ENCODE data around the gene PIF1.

Gene PIF1

DNA sequence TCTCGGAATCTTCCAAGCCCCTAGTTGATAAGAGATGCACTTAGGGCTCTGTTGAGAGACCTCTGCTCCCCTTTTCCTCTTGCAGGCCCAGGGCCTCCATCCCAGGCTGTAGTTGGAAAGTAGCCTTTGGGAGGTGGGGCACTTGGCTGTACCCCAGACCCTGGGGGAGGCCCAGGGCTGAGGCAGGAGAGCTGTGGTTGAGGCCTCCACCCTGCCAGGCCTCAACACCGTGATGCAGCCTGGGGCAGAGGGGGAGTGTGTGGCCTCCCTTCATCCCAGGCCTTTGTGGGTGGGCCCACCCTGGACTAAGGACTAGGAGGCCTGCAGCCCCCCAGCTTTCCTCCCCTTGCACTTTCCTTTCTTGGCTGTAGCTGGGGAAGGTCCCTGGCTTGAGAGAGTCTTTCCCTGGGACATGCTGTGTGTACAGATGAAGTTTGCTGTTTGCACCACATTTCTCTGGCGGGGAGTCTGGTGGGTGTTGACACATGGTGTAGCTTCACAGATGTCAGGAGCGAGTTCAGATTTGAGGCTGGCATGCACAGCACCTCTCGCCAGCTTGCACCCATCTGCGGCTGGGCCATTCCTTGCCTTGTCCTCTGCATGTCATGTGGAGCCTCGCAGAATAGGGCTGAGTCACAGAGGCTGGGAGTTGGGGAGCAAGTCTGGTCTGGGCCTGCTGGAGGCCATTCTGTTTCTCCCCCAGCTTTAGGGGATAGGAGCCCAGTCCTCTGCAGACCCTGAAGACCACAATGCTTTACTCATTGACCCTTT lies 29.9 kb upstream of the PIF1 start:
- DNase-seq (ENCODE audit: low read depth), result no peak
- no peak overlapping the region for H3K4me3 ChIP-seq (ENCODE audit: low read depth, low read length)
- TF ChIP-seq, protein P1, sequence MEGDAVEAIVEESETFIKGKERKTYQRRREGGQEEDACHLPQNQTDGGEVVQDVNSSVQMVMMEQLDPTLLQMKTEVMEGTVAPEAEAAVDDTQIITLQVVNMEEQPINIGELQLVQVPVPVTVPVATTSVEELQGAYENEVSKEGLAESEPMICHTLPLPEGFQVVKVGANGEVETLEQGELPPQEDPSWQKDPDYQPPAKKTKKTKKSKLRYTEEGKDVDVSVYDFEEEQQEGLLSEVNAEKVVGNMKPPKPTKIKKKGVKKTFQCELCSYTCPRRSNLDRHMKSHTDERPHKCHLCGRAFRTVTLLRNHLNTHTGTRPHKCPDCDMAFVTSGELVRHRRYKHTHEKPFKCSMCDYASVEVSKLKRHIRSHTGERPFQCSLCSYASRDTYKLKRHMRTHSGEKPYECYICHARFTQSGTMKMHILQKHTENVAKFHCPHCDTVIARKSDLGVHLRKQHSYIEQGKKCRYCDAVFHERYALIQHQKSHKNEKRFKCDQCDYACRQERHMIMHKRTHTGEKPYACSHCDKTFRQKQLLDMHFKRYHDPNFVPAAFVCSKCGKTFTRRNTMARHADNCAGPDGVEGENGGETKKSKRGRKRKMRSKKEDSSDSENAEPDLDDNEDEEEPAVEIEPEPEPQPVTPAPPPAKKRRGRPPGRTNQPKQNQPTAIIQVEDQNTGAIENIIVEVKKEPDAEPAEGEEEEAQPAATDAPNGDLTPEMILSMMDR (IDR thresholded peaks at IDR 0.05; ENCODE audit: insufficient read depth, low read depth, low read length, missing control alignments), result no peak

- TF ChIP-seq, protein P1 (IDR thresholded peaks at IDR 0.05; ENCODE audit: insufficient read depth, low read depth, low read length, missing control alignments), result no peak
- DNase-seq (ENCODE audit: low read depth), result no peak
- H3K4me3 ChIP-seq (ENCODE audit: low read depth, low read length), result no peak overlapping the region
Observed at GRCh38 chr15:64854526-64854925, 29.1 kb upstream of the PIF1 start.

- TF ChIP-seq, protein P1 (IDR thresholded peaks at IDR 0.05; ENCODE audit: insufficient read depth, low read depth, low read length, missing control alignments), result no peak
- no peak for DNase-seq (ENCODE audit: low read depth)
- no peak overlapping the region for H3K4me3 ChIP-seq (ENCODE audit: low read depth, low read length)
Observed at GRCh38 chr15:64854041-64854440, 28.6 kb upstream of the PIF1 start.

DNA sequence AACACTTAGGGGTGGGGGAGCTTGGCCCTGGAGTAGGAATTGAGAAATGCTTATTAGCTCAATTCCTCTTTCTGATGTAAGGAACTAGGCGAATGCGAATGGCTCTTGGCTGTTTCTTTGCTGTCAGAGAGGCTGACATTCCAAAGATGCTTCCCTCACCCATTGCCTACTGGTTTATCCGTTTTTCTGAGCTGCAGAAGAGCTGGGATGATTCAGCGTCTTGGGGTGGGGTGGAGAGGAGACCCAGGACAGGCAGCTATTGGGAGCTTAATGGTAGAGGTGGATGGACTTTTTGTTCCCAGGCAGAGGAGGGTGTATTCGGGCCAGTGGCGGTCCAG lies 26.0 kb upstream of the PIF1 start:
- no peak overlapping the region for H3K4me3 ChIP-seq (ENCODE audit: low read depth, low read length)
- DNase-seq (ENCODE audit: low read depth), result no peak
- TF ChIP-seq, protein P1 (IDR thresholded peaks at IDR 0.05; ENCODE audit: insufficient read depth, low read depth, low read length, missing control alignments), result no peak

DNA sequence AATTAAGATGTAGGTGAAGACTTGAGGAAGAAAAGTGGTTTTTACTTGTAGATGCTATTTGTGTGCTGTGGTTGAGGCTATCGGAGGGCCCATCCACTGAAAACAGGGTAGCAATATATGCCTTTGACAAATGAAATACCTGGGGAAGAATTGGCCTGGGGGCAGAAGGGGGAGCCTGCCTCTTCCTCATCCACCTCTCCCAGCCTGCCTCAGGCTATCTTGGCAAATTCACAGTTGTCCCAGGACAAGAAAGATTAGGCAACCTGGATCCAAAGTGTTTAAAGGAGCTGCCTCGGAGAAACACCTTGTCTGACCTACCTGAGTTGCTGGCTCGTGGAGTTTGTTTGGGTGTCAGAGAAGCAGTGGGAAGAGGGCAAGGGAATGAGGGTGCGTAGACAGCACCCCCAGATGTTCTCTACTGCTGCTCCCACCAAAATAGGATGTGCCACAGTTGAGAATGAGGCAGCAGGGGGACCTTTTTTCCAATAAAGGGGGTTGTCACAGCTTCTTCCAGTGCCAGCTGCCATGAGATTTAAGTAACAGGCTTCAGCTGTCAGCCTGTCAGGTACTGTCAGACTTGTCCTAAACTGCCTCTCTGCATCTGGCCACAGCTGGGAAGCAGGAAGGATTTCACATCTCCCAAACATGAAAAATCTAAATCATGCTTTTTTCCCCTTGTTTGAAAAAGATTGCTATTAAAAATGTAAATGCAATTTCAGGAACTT lies 25.5 kb upstream of the PIF1 start:
- no peak for DNase-seq (ENCODE audit: low read depth)
- H3K4me3 ChIP-seq (ENCODE audit: low read depth, low read length), result no peak overlapping the region
- TF ChIP-seq, protein P1 (IDR thresholded peaks at IDR 0.05; ENCODE audit: insufficient read depth, low read depth, low read length, missing control alignments), result no peak

DNA sequence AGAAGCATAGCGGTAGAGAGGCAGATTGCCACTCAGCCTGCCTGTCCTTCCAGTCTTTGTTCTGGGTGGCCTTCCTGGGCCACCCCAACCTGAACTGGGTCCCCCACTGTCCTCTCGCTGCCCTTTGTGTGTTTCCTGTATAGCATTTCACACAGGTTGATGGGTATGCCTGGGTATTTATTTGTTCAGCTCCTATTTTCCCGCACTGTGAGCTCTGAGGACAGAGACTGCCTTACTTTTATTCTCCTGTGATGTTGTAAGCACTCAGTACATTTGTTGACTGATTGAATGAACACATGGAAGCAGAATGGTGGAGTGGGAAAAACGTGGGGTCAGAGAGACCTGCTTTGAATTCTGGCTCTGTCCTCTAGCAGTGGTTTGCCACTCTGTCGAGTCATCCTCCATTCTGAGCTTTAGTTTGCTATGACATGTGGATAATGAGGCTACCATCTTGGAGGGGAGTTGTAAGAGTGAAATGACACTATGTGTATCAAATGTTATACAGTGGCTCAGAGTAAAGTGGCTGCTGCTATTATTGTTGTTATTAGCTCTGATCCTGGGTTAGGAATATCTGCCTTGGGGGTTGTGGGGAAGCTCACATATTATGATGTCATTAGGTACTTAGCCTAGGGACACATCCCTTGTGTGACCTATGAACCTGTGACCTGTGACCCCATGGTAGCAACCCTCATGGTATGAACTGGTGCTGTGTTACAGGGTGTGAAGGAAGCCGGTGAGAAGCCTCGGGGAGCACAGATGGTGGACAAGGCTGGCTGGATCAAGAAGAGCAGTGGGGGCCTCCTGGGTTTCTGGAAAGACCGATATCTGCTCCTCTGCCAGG lies 22.6 kb upstream of the PIF1 start:
- DNase-seq (ENCODE audit: low read depth), result no peak
- H3K4me3 ChIP-seq (ENCODE audit: low read depth, low read length), result no peak overlapping the region
- TF ChIP-seq, protein P1 (IDR thresholded peaks at IDR 0.05; ENCODE audit: insufficient read depth, low read depth, low read length, missing control alignments), result no peak

Data from GM12865 (cell line).